ENCODE results near the gene GDI1.

Gene GDI1

GRCh38 chrX:154402622-154403127 lies 34.3 kb upstream of the GDI1 start:
- Mint-ChIP-seq H3K36me3 (ENCODE audit: low read depth) (peaks cover 33% of the 10 kb centered on the region), H3K27me3 (ENCODE audit: low read depth) (peaks cover 5% of the 10 kb centered on the region), H3K27ac (peak overlapping the region in 1 of 3 experiments; percentile 77), H3K9me3 (peaks cover 19% of the 10 kb centered on the region), H3K4me3 (no peak overlapping the region), H3K4me1 (peaks cover 11% of the 10 kb centered on the region)
- TF ChIP-seq, protein P1, sequence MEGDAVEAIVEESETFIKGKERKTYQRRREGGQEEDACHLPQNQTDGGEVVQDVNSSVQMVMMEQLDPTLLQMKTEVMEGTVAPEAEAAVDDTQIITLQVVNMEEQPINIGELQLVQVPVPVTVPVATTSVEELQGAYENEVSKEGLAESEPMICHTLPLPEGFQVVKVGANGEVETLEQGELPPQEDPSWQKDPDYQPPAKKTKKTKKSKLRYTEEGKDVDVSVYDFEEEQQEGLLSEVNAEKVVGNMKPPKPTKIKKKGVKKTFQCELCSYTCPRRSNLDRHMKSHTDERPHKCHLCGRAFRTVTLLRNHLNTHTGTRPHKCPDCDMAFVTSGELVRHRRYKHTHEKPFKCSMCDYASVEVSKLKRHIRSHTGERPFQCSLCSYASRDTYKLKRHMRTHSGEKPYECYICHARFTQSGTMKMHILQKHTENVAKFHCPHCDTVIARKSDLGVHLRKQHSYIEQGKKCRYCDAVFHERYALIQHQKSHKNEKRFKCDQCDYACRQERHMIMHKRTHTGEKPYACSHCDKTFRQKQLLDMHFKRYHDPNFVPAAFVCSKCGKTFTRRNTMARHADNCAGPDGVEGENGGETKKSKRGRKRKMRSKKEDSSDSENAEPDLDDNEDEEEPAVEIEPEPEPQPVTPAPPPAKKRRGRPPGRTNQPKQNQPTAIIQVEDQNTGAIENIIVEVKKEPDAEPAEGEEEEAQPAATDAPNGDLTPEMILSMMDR (IDR thresholded peaks at IDR 0.05; ENCODE audit: unreplicated experiment in 3 of 3), result no peak

- Mint-ChIP-seq H3K4me1 (peaks cover 11% of the 10 kb centered on the region), H3K27ac (no peak overlapping the region), H3K4me3 (no peak overlapping the region), H3K36me3 (ENCODE audit: low read depth) (peaks cover 30% of the 10 kb centered on the region), H3K9me3 (peaks cover 20% of the 10 kb centered on the region), H3K27me3 (ENCODE audit: low read depth) (peaks cover 2% of the 10 kb centered on the region)
- TF ChIP-seq, protein P1 (IDR thresholded peaks at IDR 0.05; ENCODE audit: unreplicated experiment in 3 of 3), result no peak
These were observed 33.8 kb upstream of the GDI1 start for GRCh38 chrX:154403192-154403591.

- peaks cover 25% of the 10 kb centered on the region for H3K9me3 Mint-ChIP-seq
These were observed 33.1 kb upstream of the GDI1 start for GRCh38 chrX:154403858-154404257.

DNA sequence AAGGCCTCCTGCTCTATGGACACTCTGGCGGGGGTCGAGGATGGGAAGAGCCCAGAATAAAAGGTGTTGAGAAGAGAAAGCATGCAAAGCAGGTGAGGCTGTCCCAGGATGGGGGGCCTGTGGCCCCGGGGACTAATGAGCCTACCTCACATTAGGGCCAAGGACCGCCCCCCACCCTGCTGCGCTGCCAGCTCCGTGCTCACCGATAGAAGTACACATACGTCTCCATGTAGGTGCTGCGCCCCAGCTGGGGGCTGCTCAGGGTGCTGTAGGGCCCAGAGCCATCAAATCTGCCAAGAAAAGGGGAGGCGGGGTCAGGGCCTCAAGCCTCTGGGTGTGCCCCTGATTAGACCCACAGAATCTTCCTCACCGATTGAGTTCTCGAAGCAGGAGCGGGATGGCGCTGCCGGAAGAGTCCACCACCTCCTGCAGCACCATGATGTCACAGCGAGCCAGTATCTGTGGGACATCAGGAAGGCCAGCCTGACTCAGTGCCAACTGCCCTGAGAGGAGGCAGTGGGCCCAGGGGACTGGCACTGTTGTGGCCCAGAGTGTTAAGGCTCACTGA lies 32.2 kb upstream of the GDI1 start:
- no peak overlapping the region for H3K27ac Mint-ChIP-seq
- H3K4me1 Mint-ChIP-seq, result peaks cover 8% of the 10 kb centered on the region
- H3K36me3 Mint-ChIP-seq (ENCODE audit: low read depth), result peaks cover 18% of the 10 kb centered on the region
- no peak overlapping the region for H3K4me3 Mint-ChIP-seq
- TF ChIP-seq, protein P1 (IDR thresholded peaks at IDR 0.05; ENCODE audit: unreplicated experiment in 3 of 3), result no peak
- H3K27me3 Mint-ChIP-seq (ENCODE audit: low read depth), result no peaks in the 10 kb centered on the region
- H3K9me3 Mint-ChIP-seq, result peaks cover 20% of the 10 kb centered on the region

More at GRCh38 chrX:154403858-154404257, 33.1 kb upstream of the GDI1 start:
- no peaks in the 10 kb centered on the region for H3K27me3 Mint-ChIP-seq (ENCODE audit: low read depth)
- H3K4me1 Mint-ChIP-seq, result peaks cover 13% of the 10 kb centered on the region
- peaks cover 26% of the 10 kb centered on the region for H3K36me3 Mint-ChIP-seq (ENCODE audit: low read depth)
- TF ChIP-seq, protein P1 (IDR thresholded peaks at IDR 0.05; ENCODE audit: unreplicated experiment in 3 of 3), result no peak
- H3K4me3 Mint-ChIP-seq, result no peak overlapping the region
- no peak overlapping the region for H3K27ac Mint-ChIP-seq

DNA sequence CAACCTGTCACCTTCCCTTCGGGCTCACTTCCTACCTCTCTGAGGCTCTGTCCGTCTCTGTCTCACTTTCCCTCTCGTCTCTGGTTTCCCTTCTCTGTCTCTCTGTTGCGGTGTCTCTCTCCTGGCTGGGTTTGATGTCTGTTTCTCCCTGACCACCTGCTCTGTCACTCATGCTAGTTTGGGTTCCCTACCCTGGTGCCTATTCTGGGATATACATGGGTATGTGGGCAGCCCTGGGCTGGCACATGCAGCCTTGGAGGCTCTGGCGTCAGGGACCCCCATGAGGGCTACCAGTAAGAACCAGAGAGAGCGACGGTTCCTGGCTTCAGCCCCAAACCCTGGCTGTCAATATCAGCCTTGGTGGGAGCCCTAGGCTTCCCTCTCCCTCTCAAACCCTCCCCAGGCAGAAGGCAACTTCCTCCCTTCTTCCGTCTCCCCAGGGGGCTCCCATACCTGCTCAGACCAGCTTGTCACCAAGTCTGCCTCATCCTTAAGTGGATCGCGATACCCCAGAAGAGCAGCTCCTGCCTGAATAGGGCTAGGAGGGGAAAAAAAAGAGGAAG lies 28.2 kb upstream of the GDI1 start:
- H3K4me1 Mint-ChIP-seq, result peaks cover 10% of the 10 kb centered on the region
- peak overlapping the region; percentile 1 to 75 (median 72) for H3K4me3 Mint-ChIP-seq
- peak overlapping the region in 2 of 3 experiments; percentile 5 to 32 for H3K27ac Mint-ChIP-seq
- no peaks in the 10 kb centered on the region for H3K27me3 Mint-ChIP-seq (ENCODE audit: low read depth)
- H3K9me3 Mint-ChIP-seq, result peaks cover 15% of the 10 kb centered on the region
- H3K36me3 Mint-ChIP-seq (ENCODE audit: low read depth), result peaks cover 7% of the 10 kb centered on the region
- TF ChIP-seq, protein P1 (IDR thresholded peaks at IDR 0.05; ENCODE audit: unreplicated experiment in 3 of 3), result no peak
